GM12872 (cell line): ENCODE data around the gene LDLRAD1.

Experiments
- CTCF ChIP-seq: IDR thresholded peaks from 3 replicates; pipeline ENCODE4 v1.5.1; 2011; ENCODE audit warnings: low read depth, mild to moderate bottlenecking, low read length, moderate library complexity; ENCODE audit not compliant: insufficient read depth

The LDLRAD1 gene

DNA sequence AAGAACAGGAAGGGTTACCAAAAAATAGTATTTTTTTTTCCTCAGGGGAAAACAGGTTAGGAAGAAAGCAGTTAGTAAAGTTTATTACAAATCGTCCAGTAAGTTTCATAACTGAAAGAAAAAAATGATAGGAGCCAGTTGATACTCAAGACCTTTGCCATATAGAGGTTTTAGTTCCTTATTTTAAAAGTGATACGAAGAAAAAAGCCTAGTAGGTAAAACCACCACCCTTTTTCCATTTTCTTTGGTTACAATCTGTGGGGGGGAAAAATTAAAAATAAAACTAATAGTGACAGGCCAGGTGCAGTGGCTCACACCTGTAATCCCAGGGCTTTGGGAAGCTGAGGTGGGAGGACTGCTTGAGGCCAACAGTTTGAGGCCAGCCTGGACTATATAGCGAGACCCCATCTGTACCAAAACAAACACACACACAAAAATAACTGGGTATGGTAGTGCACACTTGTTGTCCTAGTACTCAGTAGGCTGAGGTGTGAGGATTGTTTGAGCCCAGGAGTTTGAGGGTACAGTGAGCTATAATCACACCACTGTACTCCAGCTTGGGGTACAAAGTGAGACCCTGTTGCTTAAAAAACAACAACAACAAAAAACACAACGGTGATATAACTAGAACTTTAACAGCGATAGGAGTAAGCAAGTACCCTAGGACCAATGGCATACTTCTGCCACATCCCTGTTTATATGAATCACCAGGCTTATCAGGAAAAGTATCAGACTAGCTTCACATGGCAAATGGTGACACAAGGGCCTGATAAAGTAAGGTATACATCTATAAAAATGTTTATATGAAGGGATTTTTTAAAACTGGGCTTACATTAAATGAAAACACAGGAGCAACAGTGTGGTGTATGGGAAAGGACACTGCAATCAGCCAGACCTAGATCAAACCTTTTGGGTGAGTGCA, 29.7 kb upstream of the LDLRAD1 start:
- TF ChIP-seq CTCF = no peak

GRCh38 chr1:54046671-54047383, 28.8 kb upstream of the LDLRAD1 start:
- no peak for TF ChIP-seq CTCF

DNA sequence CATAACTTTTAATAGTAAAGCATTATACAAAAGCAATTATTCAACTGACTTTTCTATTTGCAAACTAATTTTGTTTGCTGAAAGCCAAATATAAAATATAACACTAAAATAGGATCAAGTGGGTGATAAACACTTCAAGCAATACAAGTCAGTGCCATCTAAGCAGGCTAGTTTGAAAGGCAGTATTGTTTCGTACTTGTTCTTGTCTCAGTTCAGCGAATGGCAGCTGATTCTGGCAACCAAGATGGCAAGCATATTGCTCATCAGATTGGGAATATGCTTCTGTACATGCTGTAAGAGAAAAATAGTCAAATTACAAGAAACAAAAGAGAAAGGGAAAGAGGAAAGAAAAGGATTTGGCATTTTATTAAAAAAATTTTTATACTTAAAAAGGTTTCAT, 27.5 kb upstream of the LDLRAD1 start:
- TF ChIP-seq CTCF = no peak

GRCh38 chr1:54041806-54042205, 23.8 kb upstream of the LDLRAD1 start:
- TF ChIP-seq CTCF = no peak

DNA sequence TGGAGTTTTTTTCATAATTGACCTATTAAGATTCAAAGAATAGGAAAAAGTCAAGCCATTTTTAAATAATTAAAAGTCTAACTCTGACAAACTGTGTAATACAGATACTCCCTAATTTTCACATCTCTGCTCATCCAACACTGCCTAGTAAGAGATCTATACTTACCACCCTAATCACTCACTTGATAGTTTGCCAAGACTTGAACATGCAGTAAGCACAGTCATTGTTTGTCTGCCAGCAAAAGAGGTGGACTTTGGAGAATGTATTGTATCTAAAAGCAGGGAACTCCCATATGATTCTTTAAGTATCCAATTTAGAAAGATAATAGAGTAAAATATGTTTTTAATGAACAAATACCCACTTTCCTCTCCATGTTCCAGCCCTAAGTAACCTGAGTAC, 19.5 kb upstream of the LDLRAD1 start:
- no peak for TF ChIP-seq CTCF

- no peak for TF ChIP-seq CTCF
Measured at GRCh38 chr1:54028306-54029251, 10.6 kb upstream of the LDLRAD1 start.
